HEK293T (cell line): Measurements from ENCODE around the gene ARHGAP40.

Experiments
- CTCF ChIA-PET: fragments of 350-600 bp; formaldehyde crosslinking; extraction: SDS; loops from one replicate; lab custom pipeline; 2021; ENCODE audit warnings: antibody characterized with exemption, inconsistent platforms; lab: Yijun Ruan, JAX
- POLR2A ChIA-PET: fragments of 350-600 bp; formaldehyde crosslinking; extraction: SDS; loops from one replicate; lab custom pipeline; 2020; ENCODE audit warnings: antibody characterized with exemption, inconsistent platforms; lab: Yijun Ruan, JAX
- DNase-seq: peaks from one replicate; pipeline ENCODE4 v3.0.0; 2012; ENCODE audit warnings: mixed read lengths; ENCODE audit errors: extremely low spot score
- ARNT ChIP-seq: fragments of 450-650 bp; IDR thresholded peaks from 2 replicates; pipeline ENCODE4 v1.6.1; 2017; ENCODE audit warnings: mild to moderate bottlenecking
- BHLHE40 ChIP-seq: fragments of 450-650 bp; IDR thresholded peaks from 2 replicates; pipeline ENCODE4 v1.6.1; 2016; ENCODE audit warnings: mild to moderate bottlenecking, moderate library complexity, borderline replicate concordance
- CTBP1 ChIP-seq: fragments of 450-650 bp; IDR thresholded peaks from 2 replicates; pipeline ENCODE4 v1.6.1; 2016; ENCODE audit warnings: borderline replicate concordance
- ELF4 ChIP-seq: fragments of 450-650 bp; IDR thresholded peaks from 2 replicates; pipeline ENCODE4 v1.6.1; 2017; ENCODE audit warnings: antibody characterized with exemption
- FOXA1 ChIP-seq: fragments of 450-650 bp; IDR thresholded peaks from 2 replicates; pipeline ENCODE4 v1.6.1; 2016; ENCODE audit warnings: mild to moderate bottlenecking
- FOXK2 ChIP-seq: fragments of 450-650 bp; IDR thresholded peaks from 2 replicates; pipeline ENCODE4 v1.6.1; 2016; ENCODE audit warnings: mild to moderate bottlenecking
- FOXM1 ChIP-seq: fragments of 450-650 bp; IDR thresholded peaks from 2 replicates; pipeline ENCODE4 v1.6.1; 2017; ENCODE audit warnings: mild to moderate bottlenecking, borderline replicate concordance
- HDGF ChIP-seq: fragments of 450-650 bp; IDR thresholded peaks from 2 replicates; pipeline ENCODE4 v1.6.1; 2017; ENCODE audit warnings: antibody characterized with exemption, borderline replicate concordance
- L3MBTL2 ChIP-seq: fragments of 450-650 bp; conservative IDR thresholded peaks from 2 replicates; pipeline ENCODE4 v1.6.1; 2016; ENCODE audit warnings: mild to moderate bottlenecking
- LEF1 ChIP-seq: fragments of 450-650 bp; IDR thresholded peaks from 2 replicates; pipeline ENCODE4 v1.6.1; 2017; ENCODE audit warnings: mild to moderate bottlenecking, borderline replicate concordance
- NFRKB ChIP-seq: fragments of 450-650 bp; IDR thresholded peaks from 2 replicates; pipeline ENCODE4 v1.6.1; 2016; ENCODE audit warnings: mild to moderate bottlenecking, moderate library complexity
- PKNOX1 ChIP-seq: fragments of 450-650 bp; IDR thresholded peaks from 2 replicates; pipeline ENCODE4 v1.6.1; 2016
- SP1 ChIP-seq: fragments of 450-650 bp; IDR thresholded peaks from 2 replicates; pipeline ENCODE4 v1.6.1; 2017
- SUZ12 ChIP-seq: fragments of 450-650 bp; IDR thresholded peaks from 2 replicates; pipeline ENCODE4 v1.6.1; 2016; ENCODE audit warnings: mild to moderate bottlenecking
- TARDBP ChIP-seq: fragments of 450-650 bp; IDR thresholded peaks from 2 replicates; pipeline ENCODE4 v1.6.1; 2016
- ZNF384 ChIP-seq: fragments of 450-650 bp; IDR thresholded peaks from 2 replicates; pipeline ENCODE4 v1.6.1; 2016

ARHGAP40 gene

GRCh38 chr20:38609815-38610214 is 8.2 kb downstream of the ARHGAP40 start:
- TF ChIP-seq FOXA1 = no peak
- no peak for TF ChIP-seq FOXM1
- TF ChIP-seq L3MBTL2 = no peak
- TF ChIP-seq BHLHE40 = no peak
- TF ChIP-seq FOXK2 = no peak
- no peak for TF ChIP-seq NFRKB
- no peak for TF ChIP-seq CTBP1
- no peak for TF ChIP-seq ARNT
- no peak for TF ChIP-seq LEF1
- no peak for TF ChIP-seq PKNOX1
- TF ChIP-seq ZNF384 = no peak
- no peak for TF ChIP-seq ELF4
- no peak for TF ChIP-seq TARDBP
- no peak for TF ChIP-seq HDGF
- TF ChIP-seq SUZ12 = no peak
- no peak for DNase-seq
- CTCF ChIA-PET = no interaction called here
- POLR2A ChIA-PET = no interaction called here

- ChIA-PET CTCF (no interaction called here), POLR2A (no interaction called here)
- TF ChIP-seq FOXA1 (no peak), FOXM1 (no peak), ELF4 (no peak), L3MBTL2 (no peak), NFRKB (no peak), SUZ12 (no peak), BHLHE40 (no peak), ARNT (no peak), HDGF (no peak), PKNOX1 (no peak), CTBP1 (no peak), SP1 (no peak), ZNF384 (no peak), LEF1 (no peak), FOXK2 (no peak), TARDBP (no peak)
- DNase-seq = no peak
Measured at GRCh38 chr20:38610521-38610920, 8.9 kb downstream of the ARHGAP40 start.

- DNase-seq = no peak
- ChIA-PET CTCF (interaction anchor here (0.9 kb wide), 1 partner anchor 46 kb away, joined by 3 read pairs; no protein-coding TSS in a partner anchor), POLR2A (no interaction called here)
- TF ChIP-seq ELF4 (no peak), SUZ12 (no peak), ZNF384 (no peak), FOXK2 (no peak), ARNT (no peak), L3MBTL2 (no peak), PKNOX1 (no peak), CTBP1 (no peak), LEF1 (no peak), HDGF (no peak), FOXM1 (no peak), NFRKB (no peak), FOXA1 (no peak), BHLHE40 (no peak)
Measured at GRCh38 chr20:38612751-38613515, 11.3 kb downstream of the ARHGAP40 start.

GRCh38 chr20:38615283-38615682 is 13.7 kb downstream of the ARHGAP40 start:
- ChIA-PET POLR2A (no interaction called here), CTCF (no interaction called here)
- TF ChIP-seq L3MBTL2 (no peak), ARNT (no peak), HDGF (no peak), CTBP1 (no peak)
- DNase-seq = no peak

GRCh38 chr20:38616457-38616856 is 14.8 kb downstream of the ARHGAP40 start:
- POLR2A ChIA-PET = no interaction called here
- no peak for DNase-seq
- CTCF ChIA-PET = no interaction called here
- no peak for TF ChIP-seq FOXA1
- no peak for TF ChIP-seq ELF4
- no peak for TF ChIP-seq L3MBTL2
- no peak for TF ChIP-seq NFRKB

GRCh38 chr20:38617011-38617829 is 15.6 kb downstream of the ARHGAP40 start:
- no peak for TF ChIP-seq HDGF
- no peak for TF ChIP-seq L3MBTL2
- TF ChIP-seq ARNT = no peak
- no peak for TF ChIP-seq TARDBP
- TF ChIP-seq BHLHE40 = no peak
- TF ChIP-seq LEF1 = no peak
- no peak for TF ChIP-seq ELF4
- no peak for TF ChIP-seq PKNOX1
- DNase-seq = no peak
- CTCF ChIA-PET = no interaction called here
- POLR2A ChIA-PET = no interaction called here
